ENCODE measurements around the gene PDP2. TPM values are rescaled to one million over a fixed set of nuclear protein-coding genes. Genes with fewer than 3 reads are reported as not detected.

Gene PDP2
- total and polyA plus RNA-seq, 10 of the 15 experiments (the other 5 are each of a cell fraction or from before 2014, with no cell fraction given), result 1.9 to 31.1 (median 6.2) TPM

- TF ChIP-seq ETV6 (conservative IDR thresholded peaks at IDR 0.05 in 1 of 2, IDR thresholded peaks at IDR 0.05 in 1 of 2; ENCODE audit: borderline replicate concordance in 1 of 2, low read depth in 1 of 2) (no peak), SMARCA5 (IDR thresholded peaks at IDR 0.05) (no peak), PAX8 (IDR thresholded peaks at IDR 0.05) (no peak), PAX5 (IDR thresholded peaks at IDR 0.05; ENCODE audit: borderline replicate concordance, low read depth, low read length) (no peak)
Observed at GRCh38 chr16:66906916-66907836, 26.9 kb downstream of the PDP2 start (continued).

GRCh38 chr16:66908116-66908515 lies 27.8 kb downstream of the PDP2 start:
- H3K4me3 ChIP-seq, result no peak overlapping the region
- no peaks in the 10 kb centered on the region for H3K36me3 ChIP-seq (ENCODE audit: control insufficient read depth in 2 of 2, insufficient read depth in 2 of 2, low read length in 1 of 2)
- FAIRE-seq, result no peak
- ChIA-PET RAD21 (ENCODE audit: unreplicated experiment) (no interaction called here), POLR2A (no interaction called here), CTCF (no interaction called here), SMC1A (ENCODE audit: uncharacterized antibody, unreplicated experiment) (interaction anchor here (1.4 kb wide), 1 partner anchor 40 kb away, joined by 3 read pairs; no protein-coding TSS in a partner anchor)
- H3K9ac ChIP-seq (ENCODE audit: control insufficient read depth, insufficient read depth, low read length), result no peak overlapping the region
- H3K4me2 ChIP-seq (ENCODE audit: control insufficient read depth, insufficient read depth), result no peak overlapping the region
- H3K9me3 ChIP-seq (replicated peaks; ENCODE audit: control insufficient read depth, insufficient read depth, low read length), result no peaks in the 10 kb centered on the region
- TF ChIP-seq E4F1 (IDR thresholded peaks at IDR 0.05; ENCODE audit: borderline replicate concordance, partially characterized antibody) (no peak), ATF2 (IDR thresholded peaks at IDR 0.05; ENCODE audit: low read length) (no peak), NBN (IDR thresholded peaks at IDR 0.05) (no peak)
- H2AFZ ChIP-seq (ENCODE audit: control insufficient read depth, low read depth, low read length), result no peak overlapping the region
- no peak for ATAC-seq
- intact Hi-C loops (cut with micrococcal nuclease; ENCODE audit: unreplicated experiment) (no loop called here), in situ Hi-C loops (cut with MboI) (no loop called here)
- H4K20me1 ChIP-seq (ENCODE audit: control insufficient read depth, insufficient read depth), result no peaks in the 10 kb centered on the region
- no peak overlapping the region for H3K27ac ChIP-seq (ENCODE audit: control insufficient read depth, insufficient read depth)
- H3K4me1 ChIP-seq (ENCODE audit: control insufficient read depth, insufficient read depth, low read length), result peaks cover 4% of the 10 kb centered on the region; the same call in 1 of the 2 replicates
- 34% methylated on average over 3 of the region's 3 CpGs for WGBS (ENCODE audit: insufficient coverage, insufficient replicate concordance, low lambda C conversion rate, missing lambda C conversion rate)
- BruUV-seq (replicated peaks), result no TSS peak
- DNase-seq (ENCODE audit: low read depth, low spot score), result no peak
- H3K27me3 ChIP-seq (replicated peaks in 1 of 2; ENCODE audit: control insufficient read depth in 2 of 2, insufficient read depth in 2 of 2, low read length in 1 of 2), result no peaks in the 10 kb centered on the region; a peak in 1 of 4 replicates
- H3K79me2 ChIP-seq (ENCODE audit: control insufficient read depth, insufficient read depth, low read length), result no peaks in the 10 kb centered on the region

Data from GM12878 (cell line).